ENCODE results near the gene KCNB1.

GRCh38 chr20:49403911-49404310, 78.6 kb downstream of the KCNB1 start:
- TF ChIP-seq CTCF (IDR thresholded peaks at IDR 0.05), result no peak
- TF ChIP-seq ZFX (IDR thresholded peaks at IDR 0.05; ENCODE audit: borderline replicate concordance), result no peak

All from 22Rv1 (cell line).